Activated naive CD4-positive, alpha-beta T cell treated with anti-CD3 and anti-CD28 coated beads, Interleukin-2, amount 10 ng/mL, durations not matched to agents 5 hours and 36 hours (primary cell): ENCODE data around the gene FPR1. TPM values are rescaled to one million over a fixed set of nuclear protein-coding genes. Genes with fewer than 3 reads are reported as not detected.

Experiments used
- total RNA-seq, 2 experiments: library from RNA; stranded (reverse); gene quantifications; one replicate each; pipeline ENCODE4 v1.2.3, GENCODE V29; 2021

The FPR1 gene
- not detected for total RNA-seq

DNA sequence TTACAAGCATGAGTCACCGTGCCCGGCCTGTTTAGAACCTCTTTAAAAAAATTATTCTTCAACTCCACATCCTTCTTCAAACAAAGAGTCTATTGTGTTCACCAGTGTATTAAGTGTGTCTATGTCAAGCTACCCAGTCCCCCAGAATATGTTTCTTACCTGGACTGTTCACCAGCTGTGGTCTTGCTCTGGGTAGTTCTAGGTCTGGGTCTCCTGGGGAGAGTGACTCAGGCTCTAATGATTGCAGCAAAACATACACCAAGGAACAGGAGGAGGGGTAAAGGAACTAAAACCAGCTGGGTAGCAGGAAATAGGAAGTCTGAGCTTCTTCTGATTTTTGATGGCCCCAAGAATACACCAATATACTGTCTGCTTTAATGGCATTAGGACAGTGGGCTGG lies at the start of gene FPR1:
Gene FPR1, minus strand, starts transcription at position 224 of the 400 bp plus-strand sequence. CDS start 4,884 bp downstream, outside the sequence.

GRCh38 chr19:51794885-51795490 lies 43.3 kb upstream of the FPR1 start, which contains the start of gene FPR3:
TSS of gene FPR3 (plus strand) at chr19:51795157. CDS start at chr19:51823749, 28,592 bp downstream.

DNA sequence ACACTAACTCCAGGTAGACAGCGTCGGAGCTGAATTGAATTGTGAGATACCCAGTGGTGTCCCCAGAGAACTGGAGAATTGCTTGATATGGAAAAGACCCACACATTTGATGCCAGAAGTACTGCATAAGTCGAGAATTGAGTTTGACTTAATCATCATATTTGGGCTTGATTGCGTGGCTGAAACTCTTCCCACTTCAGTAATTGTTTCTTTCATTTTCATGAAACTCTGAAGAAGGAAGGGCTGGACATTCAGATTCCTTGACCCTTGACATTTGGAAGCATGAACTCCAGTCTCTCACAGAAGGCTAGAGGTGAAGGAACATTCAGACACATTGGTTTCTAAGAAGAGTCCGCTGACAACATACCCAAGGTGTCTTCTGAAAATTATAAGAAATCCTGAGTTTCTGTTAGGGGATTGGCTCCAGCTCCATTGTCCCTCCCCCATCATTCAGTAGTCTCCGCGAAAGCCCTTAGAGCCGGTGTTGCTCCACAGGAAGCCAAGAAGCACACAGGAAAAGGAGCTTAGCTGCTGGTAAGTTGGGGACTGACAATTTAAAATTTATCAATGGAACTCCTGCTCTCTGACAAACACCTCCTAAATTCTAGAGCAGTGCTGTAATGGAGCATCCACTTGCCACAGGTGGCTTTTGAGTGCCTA lies 9.1 kb upstream of the FPR1 start, which contains the start of gene FPR2:
Gene FPR2, plus strand, starts transcription at position 484 of the 660 bp plus-strand sequence. CDS start 7,479 bp downstream, outside the sequence.

Other genes with a start within 250 kb of the FPR1 start
- gene SIGLEC6, start 220.2 kb downstream of the FPR1 start, total RNA-seq = 1 to 10 TPM in 1 of 2 experiments, under 1 TPM in 1; 0.79 to 1.0 TPM
- gene ZNF175, start 180.6 kb downstream of the FPR1 start, total RNA-seq = 10 to 100 TPM in 1 of 2 experiments, 1 to 10 TPM in 1; 7.6 to 10.1 TPM
- gene SIGLEC5, start 121.5 kb downstream of the FPR1 start, total RNA-seq = not detected
- not detected for gene SIGLEC14, start 105.1 kb downstream of the FPR1 start, total RNA-seq
- gene SPACA6, start 58.5 kb downstream of the FPR1 start, total RNA-seq = 1 to 10 TPM; 3.1 to 4.1 TPM
- gene HAS1, start 27.9 kb downstream of the FPR1 start, total RNA-seq = not detected
- gene FPR2, start 9.3 kb upstream of the FPR1 start, total RNA-seq = not detected
- gene FPR3, start 43.3 kb upstream of the FPR1 start, total RNA-seq = not detected
- gene ZNF577, start 136.1 kb upstream of the FPR1 start, total RNA-seq = 1 to 10 TPM; 9.0 TPM
- gene ZNF649, start 153.1 kb upstream of the FPR1 start, total RNA-seq = 10 to 100 TPM; 13.2 to 15.2 TPM
- gene ZNF613, start 175.6 kb upstream of the FPR1 start, total RNA-seq = 1 to 10 TPM; 6.7 to 7.3 TPM
- 10 to 100 TPM; 19.2 to 20.2 TPM for gene ZNF350, start 235.0 kb upstream of the FPR1 start, total RNA-seq